ENCODE results near the gene ARMH3.
"Not testable (repeated sequence)": the region's sequence is repeated elsewhere in the genome, so short reads cannot be mapped to it uniquely, and the experiment has no call there.

Gene ARMH3

GRCh38 chr10:102017295-102017694, 38.7 kb downstream of the ARMH3 start:
- no peak for DNase-seq (ENCODE audit: low spot score)
- Histone ChIP-seq H3K4me3 (no peak overlapping the region), H3K27ac (no peak overlapping the region)
- no peak for TF ChIP-seq CTCF (IDR thresholded peaks at IDR 0.05)

- TF ChIP-seq CTCF (IDR thresholded peaks at IDR 0.05), result no peak
- Histone ChIP-seq H3K27ac (no peak overlapping the region), H3K4me3 (no peak overlapping the region)
- DNase-seq (ENCODE audit: low spot score), result no peak
Observed at GRCh38 chr10:102016416-102016815, 39.6 kb downstream of the ARMH3 start.

GRCh38 chr10:102010961-102011360, 45.0 kb downstream of the ARMH3 start:
- no peak for TF ChIP-seq CTCF (IDR thresholded peaks at IDR 0.05)
- no peak overlapping the region for H3K27ac ChIP-seq
- H3K4me3 ChIP-seq, result no peak overlapping the region
- DNase-seq (ENCODE audit: low spot score), result no peak

- no peak overlapping the region for H3K27ac ChIP-seq
- no peak for DNase-seq (ENCODE audit: low spot score)
Observed at GRCh38 chr10:102009801-102010425, 46.1 kb downstream of the ARMH3 start.

DNA sequence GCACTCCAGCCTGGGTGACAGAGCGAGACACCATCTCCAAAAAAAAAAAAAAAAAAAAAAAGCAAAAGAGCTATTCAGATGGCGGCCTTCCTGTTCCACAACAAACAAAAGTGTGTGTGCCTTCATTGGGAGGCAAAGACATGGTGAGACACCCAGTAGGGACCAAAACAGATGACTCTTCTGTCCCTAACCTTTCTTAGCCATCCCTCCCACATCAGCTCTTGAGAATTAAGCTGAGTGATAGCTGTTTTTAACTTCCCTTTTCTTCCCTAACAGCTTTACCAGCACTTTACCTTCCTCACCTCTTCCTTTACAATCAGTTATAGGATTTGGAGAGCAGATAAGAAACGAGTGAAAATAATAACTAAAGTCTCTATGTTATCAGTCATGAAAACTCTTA, 48.2 kb downstream of the ARMH3 start:
- TF ChIP-seq CTCF (IDR thresholded peaks at IDR 0.05), result no peak
- H3K27ac ChIP-seq, result no peak overlapping the region
- DNase-seq (ENCODE audit: low spot score), result no peak
- no peak overlapping the region for H3K4me3 ChIP-seq

More at GRCh38 chr10:102009801-102010425, 46.1 kb downstream of the ARMH3 start:
- peak; percentile 84 for TF ChIP-seq CTCF (IDR thresholded peaks at IDR 0.05)
- H3K4me3 ChIP-seq, result no peak overlapping the region

DNA sequence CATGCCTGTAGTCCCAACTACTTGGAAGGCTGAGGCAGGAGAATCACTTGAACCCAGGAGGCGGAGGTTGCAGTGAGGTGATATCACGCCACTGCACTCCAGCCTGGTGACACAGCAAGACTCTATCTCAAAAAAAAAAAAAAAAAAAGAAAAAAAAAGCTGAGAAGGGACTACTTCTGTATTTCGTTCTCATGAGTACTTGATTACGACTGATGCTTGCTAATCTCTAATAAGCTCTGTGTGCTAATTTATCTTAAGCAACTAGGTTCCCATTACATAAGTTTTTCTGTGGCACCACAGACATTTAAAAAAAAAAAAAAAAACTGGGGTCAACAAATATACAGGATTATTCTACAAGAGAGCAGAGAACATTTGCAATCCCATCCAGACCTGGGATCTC, 48.9 kb downstream of the ARMH3 start:
- not testable (repeated sequence) for DNase-seq (ENCODE audit: low spot score); H3K4me3 ChIP-seq; H3K27ac ChIP-seq

- Histone ChIP-seq H3K27ac (no peak overlapping the region), H3K4me3 (no peak overlapping the region)
- TF ChIP-seq CTCF (IDR thresholded peaks at IDR 0.05), result no peak
- DNase-seq (ENCODE audit: low spot score), result no peak
Observed at GRCh38 chr10:102004376-102004775, 51.6 kb downstream of the ARMH3 start.
